Mesothelial cell of epicardium (in vitro differentiated cells): Measurements from ENCODE around the gene TCF4. TPM values are rescaled to one million over a fixed set of nuclear protein-coding genes. Genes with fewer than 3 reads are reported as not detected.

Experiments used
- DNase-seq, 2 experiments: peaks; one replicate each; pipeline ENCODE4 v3.0.0; 2021; ENCODE audit warnings: low spot score in 2 of 2; ENCODE audit not compliant: unreplicated experiment in 2 of 2
- H3K27ac Mint-ChIP-seq: 2 replicates; pipeline ENCODE4 v1.8.0; 2021; ENCODE audit warnings: mixed read lengths
- H3K27me3 Mint-ChIP-seq: 2 replicates; pipeline ENCODE4 v1.8.0; 2021; ENCODE audit warnings: low read depth, mixed read lengths
- H3K36me3 Mint-ChIP-seq: 2 replicates; pipeline ENCODE4 v1.8.0; 2021; ENCODE audit warnings: mixed read lengths
- H3K4me1 Mint-ChIP-seq: 2 replicates; pipeline ENCODE4 v1.8.0; 2021; ENCODE audit warnings: mixed read lengths
- H3K4me3 Mint-ChIP-seq: 2 replicates; pipeline ENCODE4 v1.8.0; 2021; ENCODE audit warnings: mild to moderate bottlenecking, moderate library complexity, mixed read lengths
- H3K9me3 Mint-ChIP-seq: 2 replicates; pipeline ENCODE4 v1.8.0; 2021; ENCODE audit warnings: mixed read lengths
- total RNA-seq: library from RNA; stranded (reverse); gene quantifications from 3 replicates; pipeline ENCODE4 v1.2.1, GENCODE V29; 2021
- TF ChIP-seq, protein P1 (sequence below): fragments of 200-600 bp; sonication (generic); IDR thresholded peaks from one replicate; pipeline ENCODE4 v1.5.0; 2021; ENCODE audit warnings: antibody characterized with exemption; ENCODE audit not compliant: unreplicated experiment

Gene TCF4
- total RNA-seq, 1 donor from 2014 or later = 224 TPM

DNA sequence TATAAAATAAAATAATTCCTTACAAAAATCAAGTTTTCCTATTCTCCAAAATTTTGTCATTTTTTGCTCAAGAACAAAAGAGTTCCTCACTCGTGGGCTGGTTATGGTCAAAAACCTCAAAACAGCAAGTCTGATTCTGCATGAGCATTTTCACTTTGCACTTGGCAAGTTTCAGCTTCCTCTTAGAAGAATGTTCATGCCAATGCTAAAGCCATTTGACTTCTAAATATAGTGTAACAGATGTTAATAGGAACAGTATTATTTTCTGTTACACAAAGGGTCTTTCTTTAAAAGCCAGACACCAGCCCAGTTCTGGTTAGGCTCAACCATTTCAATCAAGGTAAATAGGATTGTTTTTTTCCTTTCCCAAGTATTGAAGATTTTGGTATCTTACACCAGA is 367.5 kb downstream of the TCF4 start:
- H3K36me3 Mint-ChIP-seq = peaks cover 16% of the 10 kb centered on the region
- H3K27ac Mint-ChIP-seq = no peak overlapping the region
- H3K9me3 Mint-ChIP-seq = peaks cover 7% of the 10 kb centered on the region
- H3K4me3 Mint-ChIP-seq = no peak overlapping the region
- TF ChIP-seq, protein P1, sequence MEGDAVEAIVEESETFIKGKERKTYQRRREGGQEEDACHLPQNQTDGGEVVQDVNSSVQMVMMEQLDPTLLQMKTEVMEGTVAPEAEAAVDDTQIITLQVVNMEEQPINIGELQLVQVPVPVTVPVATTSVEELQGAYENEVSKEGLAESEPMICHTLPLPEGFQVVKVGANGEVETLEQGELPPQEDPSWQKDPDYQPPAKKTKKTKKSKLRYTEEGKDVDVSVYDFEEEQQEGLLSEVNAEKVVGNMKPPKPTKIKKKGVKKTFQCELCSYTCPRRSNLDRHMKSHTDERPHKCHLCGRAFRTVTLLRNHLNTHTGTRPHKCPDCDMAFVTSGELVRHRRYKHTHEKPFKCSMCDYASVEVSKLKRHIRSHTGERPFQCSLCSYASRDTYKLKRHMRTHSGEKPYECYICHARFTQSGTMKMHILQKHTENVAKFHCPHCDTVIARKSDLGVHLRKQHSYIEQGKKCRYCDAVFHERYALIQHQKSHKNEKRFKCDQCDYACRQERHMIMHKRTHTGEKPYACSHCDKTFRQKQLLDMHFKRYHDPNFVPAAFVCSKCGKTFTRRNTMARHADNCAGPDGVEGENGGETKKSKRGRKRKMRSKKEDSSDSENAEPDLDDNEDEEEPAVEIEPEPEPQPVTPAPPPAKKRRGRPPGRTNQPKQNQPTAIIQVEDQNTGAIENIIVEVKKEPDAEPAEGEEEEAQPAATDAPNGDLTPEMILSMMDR = no peak
- no peaks in the 10 kb centered on the region for H3K27me3 Mint-ChIP-seq
- H3K4me1 Mint-ChIP-seq = peaks cover 7% of the 10 kb centered on the region
- no peak for DNase-seq

GRCh38 chr18:55219823-55220222 is 368.2 kb downstream of the TCF4 start:
- peaks cover 14% of the 10 kb centered on the region for H3K36me3 Mint-ChIP-seq
- H3K27ac Mint-ChIP-seq = no peak overlapping the region
- peaks cover 5% of the 10 kb centered on the region for H3K4me1 Mint-ChIP-seq
- DNase-seq = no peak
- H3K27me3 Mint-ChIP-seq = no peaks in the 10 kb centered on the region
- H3K9me3 Mint-ChIP-seq = peaks cover 7% of the 10 kb centered on the region
- H3K4me3 Mint-ChIP-seq = no peak overlapping the region
- TF ChIP-seq, protein P1 = no peak

- H3K27me3 Mint-ChIP-seq = no peaks in the 10 kb centered on the region
- no peak overlapping the region for H3K27ac Mint-ChIP-seq
- no peak overlapping the region for H3K4me3 Mint-ChIP-seq
- DNase-seq = no peak
- H3K4me1 Mint-ChIP-seq = peaks cover under 1% of the 10 kb centered on the region
- H3K9me3 Mint-ChIP-seq = peaks cover 7% of the 10 kb centered on the region
- TF ChIP-seq, protein P1 = no peak
- peaks cover 7% of the 10 kb centered on the region for H3K36me3 Mint-ChIP-seq
Measured at GRCh38 chr18:55219059-55219458, 368.9 kb downstream of the TCF4 start.

GRCh38 chr18:55214969-55215368 is 373.0 kb downstream of the TCF4 start:
- Mint-ChIP-seq H3K27ac (no peak overlapping the region), H3K4me1 (no peaks in the 10 kb centered on the region), H3K27me3 (no peaks in the 10 kb centered on the region), H3K9me3 (peaks cover 11% of the 10 kb centered on the region), H3K36me3 (no peaks in the 10 kb centered on the region), H3K4me3 (no peak overlapping the region)
- TF ChIP-seq, protein P1 = no peak
- DNase-seq = no peak

DNA sequence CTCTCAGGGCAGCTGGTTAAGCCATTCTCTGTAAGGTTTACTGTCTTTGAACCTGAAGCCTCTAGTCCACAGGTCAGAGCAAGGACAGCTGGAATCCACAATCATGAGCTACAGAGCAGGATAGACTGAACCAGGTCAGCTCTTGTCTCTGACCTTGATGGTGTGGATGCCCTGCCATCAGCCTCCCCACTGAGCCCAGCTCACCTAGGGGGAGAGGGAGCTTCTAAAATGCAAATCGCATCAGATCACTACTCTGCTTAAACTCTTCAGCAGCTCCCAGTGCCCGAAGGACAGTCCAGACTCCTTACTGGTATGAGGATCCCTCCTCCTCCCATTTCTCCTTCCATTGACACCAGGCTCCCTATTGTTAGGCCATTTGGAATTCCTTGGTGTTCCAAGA is 373.5 kb downstream of the TCF4 start:
- H3K27me3 Mint-ChIP-seq = no peaks in the 10 kb centered on the region
- H3K27ac Mint-ChIP-seq = no peak overlapping the region
- H3K9me3 Mint-ChIP-seq = peaks cover 9% of the 10 kb centered on the region
- no peak for DNase-seq
- H3K36me3 Mint-ChIP-seq = no peaks in the 10 kb centered on the region
- TF ChIP-seq, protein P1 = no peak
- H3K4me1 Mint-ChIP-seq = no peaks in the 10 kb centered on the region
- H3K4me3 Mint-ChIP-seq = no peak overlapping the region

DNA sequence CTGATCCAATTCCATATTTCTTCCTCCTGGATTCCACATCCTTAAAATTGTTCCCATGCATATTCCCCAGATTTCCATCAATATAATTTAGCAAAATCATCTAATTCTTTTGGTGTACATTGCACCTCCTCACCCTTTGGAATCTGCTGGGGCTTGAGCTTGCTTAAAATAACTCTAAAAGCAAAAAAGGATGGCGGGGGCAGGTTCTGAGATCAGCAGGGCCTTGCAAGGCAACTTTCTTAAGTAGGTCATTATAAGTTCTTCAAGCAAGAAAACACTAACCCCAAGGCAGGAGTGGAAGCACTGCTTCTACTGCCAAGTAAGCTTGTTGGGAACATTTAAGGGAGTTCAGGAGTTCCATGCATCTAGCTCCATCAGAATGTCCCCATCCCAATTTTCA is 374.4 kb downstream of the TCF4 start:
- Mint-ChIP-seq H3K27me3 (no peaks in the 10 kb centered on the region), H3K27ac (no peak overlapping the region), H3K4me1 (no peaks in the 10 kb centered on the region), H3K4me3 (no peak overlapping the region), H3K36me3 (no peaks in the 10 kb centered on the region), H3K9me3 (peaks cover 4% of the 10 kb centered on the region)
- DNase-seq = no peak
- TF ChIP-seq, protein P1 = no peak
